ENCODE results near the gene RSF1.

Gene RSF1

GRCh38 chr11:77801477-77801876 lies 19.0 kb downstream of the RSF1 start:
- no peak for DNase-seq (ENCODE audit: low read depth in 2 of 2)

- DNase-seq (ENCODE audit: low read depth in 2 of 2): no peak
Measured at GRCh38 chr11:77800449-77800848, 20.1 kb downstream of the RSF1 start.

- no peak for DNase-seq (ENCODE audit: low read depth in 2 of 2)
Measured at GRCh38 chr11:77799338-77799737, 21.2 kb downstream of the RSF1 start.

GRCh38 chr11:77793972-77794371 lies 26.6 kb downstream of the RSF1 start:
- no peak for DNase-seq (ENCODE audit: low read depth in 2 of 2)

GRCh38 chr11:77791301-77791700 lies 29.2 kb downstream of the RSF1 start:
- DNase-seq (ENCODE audit: low read depth in 2 of 2): no peak

- DNase-seq (ENCODE audit: low read depth in 2 of 2): no peak
Measured at GRCh38 chr11:77789731-77790476, 30.6 kb downstream of the RSF1 start.

GRCh38 chr11:77789061-77789730 lies 31.3 kb downstream of the RSF1 start:
- no peak for DNase-seq (ENCODE audit: low read depth in 2 of 2)

- DNase-seq (ENCODE audit: low read depth in 2 of 2): no peak
Measured at GRCh38 chr11:77784572-77784971, 36.0 kb downstream of the RSF1 start.

GRCh38 chr11:77783025-77783424 lies 37.5 kb downstream of the RSF1 start:
- no peak for DNase-seq (ENCODE audit: low read depth in 2 of 2)

GRCh38 chr11:77779935-77780334 lies 40.6 kb downstream of the RSF1 start:
- no peak for DNase-seq (ENCODE audit: low read depth in 2 of 2)

GRCh38 chr11:77778549-77778948 lies 42.0 kb downstream of the RSF1 start:
- no peak for DNase-seq (ENCODE audit: low read depth in 2 of 2)

GRCh38 chr11:77778118-77778517 lies 42.4 kb downstream of the RSF1 start:
- DNase-seq (ENCODE audit: low read depth in 2 of 2): no peak

GRCh38 chr11:77776455-77776854 lies 44.1 kb downstream of the RSF1 start:
- no peak for DNase-seq (ENCODE audit: low read depth in 2 of 2)

- no peak for DNase-seq (ENCODE audit: low read depth in 2 of 2)
Measured at GRCh38 chr11:77775936-77776335, 44.6 kb downstream of the RSF1 start.

- no peak for DNase-seq (ENCODE audit: low read depth in 2 of 2)
Measured at GRCh38 chr11:77771135-77771534, 49.4 kb downstream of the RSF1 start.

GRCh38 chr11:77770629-77771028 lies 49.9 kb downstream of the RSF1 start:
- DNase-seq (ENCODE audit: low read depth in 2 of 2): no peak

- DNase-seq (ENCODE audit: low read depth in 2 of 2): no peak
Measured at GRCh38 chr11:77762426-77762825, 58.1 kb downstream of the RSF1 start.

GRCh38 chr11:77761491-77761890 lies 59.0 kb downstream of the RSF1 start:
- no peak for DNase-seq (ENCODE audit: low read depth in 2 of 2)

GRCh38 chr11:77758331-77758730 lies 62.2 kb downstream of the RSF1 start:
- no peak for DNase-seq (ENCODE audit: low read depth in 2 of 2)

GRCh38 chr11:77753230-77753629 lies 67.3 kb downstream of the RSF1 start:
- no peak for DNase-seq (ENCODE audit: low read depth in 2 of 2)

- DNase-seq (ENCODE audit: low read depth in 2 of 2): no peak
Measured at GRCh38 chr11:77752516-77752915, 68.0 kb downstream of the RSF1 start.

- no peak for DNase-seq (ENCODE audit: low read depth in 2 of 2)
Measured at GRCh38 chr11:77750394-77751156, 69.9 kb downstream of the RSF1 start.

GRCh38 chr11:77749232-77749631 lies 71.3 kb downstream of the RSF1 start:
- no peak for DNase-seq (ENCODE audit: low read depth in 2 of 2)
